ENCODE data around the gene ABHD12.

ABHD12 gene

DNA sequence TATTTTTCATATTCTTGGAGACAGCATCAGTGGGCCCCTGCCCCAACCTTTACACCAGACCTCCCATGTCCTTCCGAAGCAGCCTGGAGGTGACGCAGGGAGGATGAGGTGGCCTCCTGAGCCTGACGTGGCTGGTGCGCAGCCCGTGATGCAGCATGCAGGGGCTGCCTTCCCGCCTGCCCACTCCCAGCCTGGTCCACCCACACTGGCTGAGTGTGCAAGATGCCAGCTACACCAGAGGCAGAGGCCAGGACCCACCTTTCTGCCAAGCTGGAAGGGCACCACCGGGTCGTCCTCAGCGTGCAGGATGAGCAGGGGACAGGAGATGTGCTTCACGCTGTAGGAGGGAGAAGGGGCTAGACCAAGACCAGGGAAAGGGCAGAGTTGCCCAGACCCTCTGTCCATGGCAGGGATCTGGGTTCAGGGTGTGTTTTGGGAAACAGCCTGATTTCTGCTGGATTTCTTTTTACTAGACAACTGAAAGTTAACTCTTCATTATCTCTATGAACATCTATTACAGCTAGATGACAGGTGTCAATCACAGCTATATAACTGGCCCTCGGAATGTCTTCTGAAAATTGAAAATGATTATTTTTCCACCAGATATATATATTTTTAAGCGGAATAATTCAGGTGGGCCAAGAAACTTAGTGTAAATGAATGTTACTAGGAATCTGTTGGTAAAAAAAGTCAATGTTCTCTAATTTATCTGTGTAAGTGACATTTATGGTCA is 87.2 kb downstream of the ABHD12 start:
- no peak for DNase-seq (ENCODE audit: low read depth in 1 of 2, low spot score in 1 of 2)
- in situ Hi-C loops (cut with HindIII; ENCODE audit: low pct_unique_long_range_greater_than_20kb, low sequenced_read_pairs) = no loop called here
- TF ChIP-seq JUND (IDR thresholded peaks at IDR 0.05; ENCODE audit: low read depth) = no peak

DNA sequence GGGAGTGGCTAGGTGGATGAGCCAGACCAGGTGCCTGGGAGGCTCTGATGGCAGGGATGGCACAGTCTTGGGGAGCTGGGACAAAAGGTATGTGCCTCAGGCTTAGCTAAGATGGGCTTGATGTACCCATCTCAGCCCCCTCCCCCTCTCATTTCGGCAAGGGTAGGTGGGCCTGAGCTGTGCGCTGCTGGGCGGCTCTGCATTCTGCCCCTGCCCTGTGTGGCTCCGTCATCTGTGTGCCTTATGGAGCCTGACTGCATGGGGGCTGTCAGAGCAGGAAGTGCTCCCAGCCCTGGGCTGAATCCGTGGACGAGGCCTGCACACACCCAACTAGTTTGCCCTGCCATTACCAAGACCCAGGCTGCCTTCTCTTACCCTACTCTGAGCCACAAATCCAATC is 88.0 kb downstream of the ABHD12 start:
- in situ Hi-C loops (cut with HindIII; ENCODE audit: low pct_unique_long_range_greater_than_20kb, low sequenced_read_pairs) = no loop called here
- DNase-seq (ENCODE audit: low read depth in 1 of 2, low spot score in 1 of 2) = no peak
- TF ChIP-seq JUND (IDR thresholded peaks at IDR 0.05; ENCODE audit: low read depth) = no peak

DNA sequence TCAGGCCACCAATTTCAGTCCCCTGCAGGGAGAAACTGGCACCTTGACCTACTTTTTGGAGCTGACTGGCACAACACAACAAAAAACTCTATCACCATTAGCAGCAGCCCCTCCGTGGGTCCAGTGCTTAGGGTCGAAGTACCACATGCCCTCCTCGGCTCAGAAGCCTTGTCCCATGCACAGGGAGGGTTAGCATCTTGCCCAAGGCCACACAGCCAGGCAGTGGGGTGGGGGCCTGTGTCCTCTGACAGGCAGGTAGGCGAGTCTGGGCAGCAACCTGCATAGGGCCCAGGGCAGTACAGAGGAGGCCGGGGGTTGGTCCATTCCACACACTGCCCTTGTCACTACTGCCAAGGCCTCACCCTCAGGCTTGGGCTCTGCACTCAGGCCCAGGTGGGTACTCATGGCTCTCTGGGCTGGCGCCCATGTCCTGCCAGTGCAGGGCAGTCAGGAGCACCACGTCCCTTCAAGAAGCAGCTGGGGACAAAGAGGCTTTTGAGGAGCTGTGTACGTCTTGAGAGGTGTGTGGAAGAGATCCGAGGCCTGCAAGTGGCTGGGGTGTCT is 89.2 kb downstream of the ABHD12 start:
- in situ Hi-C loops (cut with HindIII; ENCODE audit: low pct_unique_long_range_greater_than_20kb, low sequenced_read_pairs) = no loop called here
- TF ChIP-seq JUND (IDR thresholded peaks at IDR 0.05; ENCODE audit: low read depth) = no peak
- DNase-seq (ENCODE audit: low read depth in 1 of 2, low spot score in 1 of 2) = no peak

DNA sequence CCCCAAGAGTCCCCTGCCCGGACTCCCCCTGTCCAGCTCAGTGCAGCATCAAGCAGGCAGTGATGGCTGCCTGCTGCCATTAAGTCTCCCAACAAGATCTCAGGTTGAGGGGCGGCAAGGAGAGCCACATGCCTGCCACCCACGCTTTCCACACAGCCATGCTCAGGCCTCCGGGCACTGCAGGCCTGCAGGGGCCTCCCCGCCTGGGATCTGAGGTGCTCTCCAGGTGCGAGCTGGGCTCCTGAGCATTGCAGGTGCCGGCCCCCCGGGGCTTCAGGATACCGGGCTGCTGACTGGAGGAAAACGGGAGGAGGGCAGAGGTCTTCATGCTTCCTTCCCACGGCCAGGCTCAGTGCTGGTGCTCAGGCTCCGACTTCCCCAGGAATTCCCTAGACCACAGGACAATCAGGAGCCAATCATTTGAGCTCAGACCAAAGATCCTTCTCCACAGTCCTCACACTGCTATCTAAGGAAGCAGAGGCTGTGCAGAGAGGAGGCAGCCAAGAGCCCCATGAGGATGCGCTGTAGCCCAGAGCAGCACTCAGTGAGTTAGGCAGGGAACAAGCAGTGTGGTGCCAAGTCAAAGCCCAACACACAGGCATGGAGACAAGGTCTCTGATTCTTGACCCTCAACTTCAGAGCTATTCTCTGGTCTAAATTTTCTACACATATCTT is 90.0 kb downstream of the ABHD12 start:
- no peak for DNase-seq (ENCODE audit: low read depth in 1 of 2, low spot score in 1 of 2)
- in situ Hi-C loops (cut with HindIII; ENCODE audit: low pct_unique_long_range_greater_than_20kb, low sequenced_read_pairs) = no loop called here
- no peak for TF ChIP-seq JUND (IDR thresholded peaks at IDR 0.05; ENCODE audit: low read depth)

DNA sequence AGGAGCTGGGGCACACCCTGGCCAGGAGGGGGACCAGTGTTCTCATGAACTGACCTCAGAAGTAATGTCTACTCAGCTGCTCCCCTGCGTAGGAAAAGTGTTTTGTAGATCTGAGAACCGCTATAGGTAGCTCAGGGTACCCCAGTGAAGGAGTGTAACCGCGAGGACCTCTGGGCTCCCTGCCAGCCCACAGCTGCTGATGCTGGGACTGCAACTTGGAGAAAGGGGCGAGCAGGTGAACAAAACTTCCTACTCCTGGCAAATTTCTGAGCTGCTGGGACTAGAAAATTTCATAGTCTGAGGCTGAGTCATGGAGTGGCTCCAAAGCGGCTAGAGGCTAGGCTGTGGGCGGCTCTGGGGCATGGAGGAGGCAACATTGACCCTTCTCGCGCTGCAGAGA is 90.8 kb downstream of the ABHD12 start:
- DNase-seq (ENCODE audit: low read depth in 1 of 2, low spot score in 1 of 2) = no peak
- no peak for TF ChIP-seq JUND (IDR thresholded peaks at IDR 0.05; ENCODE audit: low read depth)
- in situ Hi-C loops (cut with HindIII; ENCODE audit: low pct_unique_long_range_greater_than_20kb, low sequenced_read_pairs) = no loop called here

DNA sequence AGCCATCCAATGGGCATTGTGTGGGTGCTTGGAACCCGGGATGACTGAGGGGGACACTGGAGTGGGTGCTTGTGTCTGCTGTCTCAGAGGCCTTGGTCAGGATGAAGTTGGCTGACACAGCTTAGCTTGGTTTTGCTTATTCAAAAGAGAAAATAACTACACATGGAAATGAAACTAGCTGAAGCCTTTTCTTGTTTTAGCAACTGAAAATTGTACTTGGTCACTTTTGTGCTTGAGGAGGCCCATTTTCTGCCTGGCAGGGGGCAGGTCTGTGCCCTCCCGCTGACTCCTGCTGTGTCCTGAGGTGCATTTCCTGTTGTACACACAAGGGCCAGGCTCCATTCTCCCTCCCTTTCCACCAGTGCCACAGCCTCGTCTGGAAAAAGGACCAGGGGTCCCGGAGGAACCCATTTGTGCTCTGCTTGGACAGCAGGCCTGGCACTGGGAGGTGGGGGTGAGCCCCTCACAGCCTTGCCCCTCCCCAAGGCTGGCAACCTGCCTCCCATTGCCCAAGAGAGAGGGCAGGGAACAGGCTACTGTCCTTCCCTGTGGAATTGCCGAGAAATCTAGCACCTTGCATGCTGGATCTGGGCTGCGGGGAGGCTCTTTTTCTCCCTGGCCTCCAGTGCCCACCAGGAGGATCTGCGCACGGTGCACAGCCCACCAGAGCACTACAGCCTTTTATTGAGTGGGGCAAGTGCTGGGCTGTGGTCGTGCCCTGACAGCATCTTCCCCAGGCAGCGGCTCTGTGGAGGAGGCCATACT is 93.3 kb downstream of the ABHD12 start:
- in situ Hi-C loops (cut with HindIII; ENCODE audit: low pct_unique_long_range_greater_than_20kb, low sequenced_read_pairs) = no loop called here
- no peak for DNase-seq (ENCODE audit: low read depth in 1 of 2, low spot score in 1 of 2)

DNA sequence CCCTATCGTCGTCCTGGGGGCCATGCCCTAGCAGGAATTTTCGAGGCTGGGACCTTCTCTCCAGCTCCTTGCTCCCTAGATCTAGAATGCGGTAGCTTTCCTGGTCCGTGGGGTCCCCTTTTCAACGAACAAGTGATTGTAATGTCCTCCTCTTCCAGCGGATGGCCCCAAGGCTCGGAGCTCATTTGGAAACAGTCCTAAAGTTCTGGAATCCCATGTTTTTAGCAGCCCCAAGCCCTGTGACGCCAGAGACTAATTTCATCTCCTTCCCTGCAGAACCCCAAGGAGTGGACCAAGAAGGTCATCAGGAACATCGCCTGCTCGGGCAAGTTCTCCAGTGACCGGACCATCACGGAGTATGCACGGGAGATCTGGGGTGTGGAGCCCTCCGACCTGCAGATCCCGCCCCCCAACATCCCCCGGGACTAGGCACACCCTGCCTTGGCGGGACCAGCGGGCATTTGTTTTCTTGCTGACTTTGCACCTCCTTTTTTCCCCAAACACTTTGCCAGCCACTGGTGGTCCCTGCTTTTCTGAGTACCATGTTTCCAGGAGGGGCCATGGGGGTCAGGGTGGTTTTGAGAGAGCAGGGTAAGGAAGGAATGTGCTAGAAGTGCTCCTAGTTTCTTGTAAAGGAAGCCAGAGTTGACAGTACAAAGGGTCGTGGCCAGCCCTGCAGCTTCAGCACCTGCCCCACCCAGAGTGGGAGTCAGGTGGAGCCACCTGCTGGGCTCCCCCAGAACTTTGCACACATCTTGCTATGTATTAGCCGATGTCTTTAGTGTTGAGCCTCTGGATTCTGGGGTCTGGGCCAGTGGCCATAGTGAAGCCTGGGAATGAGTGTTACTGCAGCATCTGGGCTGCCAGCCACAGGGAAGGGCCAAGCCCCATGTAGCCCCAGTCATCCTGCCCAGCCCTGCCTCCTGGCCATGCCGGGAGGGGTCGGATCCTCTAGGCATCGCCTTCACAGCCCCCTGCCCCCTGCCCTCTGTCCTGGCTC is 94.2 kb downstream of the ABHD12 start:
- no peak for TF ChIP-seq JUND (IDR thresholded peaks at IDR 0.05; ENCODE audit: low read depth)
- peak in 1 of 2 experiments; percentile 59 for DNase-seq (ENCODE audit: low read depth in 1 of 2, low spot score in 1 of 2)
- in situ Hi-C loops (cut with HindIII; ENCODE audit: low pct_unique_long_range_greater_than_20kb, low sequenced_read_pairs) = no loop called here

More for the DNA sequence above, 93.3 kb downstream of the ABHD12 start:
- TF ChIP-seq JUND (IDR thresholded peaks at IDR 0.05; ENCODE audit: low read depth) = no peak

DNA sequence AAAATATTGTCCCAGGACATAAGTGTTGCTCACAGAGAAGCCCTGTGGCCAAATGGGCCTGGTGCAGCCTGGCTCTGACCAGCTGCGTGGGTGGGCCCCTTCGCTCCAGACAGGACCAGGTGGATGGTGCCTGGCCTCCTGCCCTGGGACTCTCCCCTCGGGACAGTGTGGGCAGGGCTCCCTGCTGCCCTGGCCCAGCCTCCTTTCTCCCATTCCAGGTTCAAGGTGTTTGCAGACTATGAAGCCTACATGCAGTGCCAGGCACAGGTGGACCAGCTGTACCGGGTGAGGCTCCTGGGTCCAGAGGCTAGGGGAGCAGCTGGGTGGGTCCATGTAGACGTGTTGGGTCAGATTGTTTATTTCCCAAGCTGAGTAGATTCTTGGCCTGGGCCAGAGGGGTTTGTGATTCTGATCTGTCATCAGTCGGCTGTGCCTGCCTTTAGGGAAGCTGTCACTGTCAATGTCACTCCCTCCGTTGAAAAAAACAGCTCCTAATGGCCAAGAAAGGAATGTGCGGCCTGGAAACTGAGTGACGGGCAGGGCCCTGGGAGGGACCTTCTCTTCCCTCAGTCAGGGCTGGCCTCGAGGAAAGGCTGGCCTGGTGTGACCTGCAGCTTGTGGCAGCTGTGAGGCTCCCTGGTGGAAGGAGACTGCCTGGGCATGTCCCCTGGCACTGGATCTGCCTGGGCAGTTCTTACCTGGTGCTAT is 95.1 kb downstream of the ABHD12 start:
- no peak for TF ChIP-seq JUND (IDR thresholded peaks at IDR 0.05; ENCODE audit: low read depth)
- in situ Hi-C loops (cut with HindIII; ENCODE audit: low pct_unique_long_range_greater_than_20kb, low sequenced_read_pairs) = no loop called here
- DNase-seq (ENCODE audit: low read depth in 1 of 2, low spot score in 1 of 2) = peak; percentile 75 to 89

DNA sequence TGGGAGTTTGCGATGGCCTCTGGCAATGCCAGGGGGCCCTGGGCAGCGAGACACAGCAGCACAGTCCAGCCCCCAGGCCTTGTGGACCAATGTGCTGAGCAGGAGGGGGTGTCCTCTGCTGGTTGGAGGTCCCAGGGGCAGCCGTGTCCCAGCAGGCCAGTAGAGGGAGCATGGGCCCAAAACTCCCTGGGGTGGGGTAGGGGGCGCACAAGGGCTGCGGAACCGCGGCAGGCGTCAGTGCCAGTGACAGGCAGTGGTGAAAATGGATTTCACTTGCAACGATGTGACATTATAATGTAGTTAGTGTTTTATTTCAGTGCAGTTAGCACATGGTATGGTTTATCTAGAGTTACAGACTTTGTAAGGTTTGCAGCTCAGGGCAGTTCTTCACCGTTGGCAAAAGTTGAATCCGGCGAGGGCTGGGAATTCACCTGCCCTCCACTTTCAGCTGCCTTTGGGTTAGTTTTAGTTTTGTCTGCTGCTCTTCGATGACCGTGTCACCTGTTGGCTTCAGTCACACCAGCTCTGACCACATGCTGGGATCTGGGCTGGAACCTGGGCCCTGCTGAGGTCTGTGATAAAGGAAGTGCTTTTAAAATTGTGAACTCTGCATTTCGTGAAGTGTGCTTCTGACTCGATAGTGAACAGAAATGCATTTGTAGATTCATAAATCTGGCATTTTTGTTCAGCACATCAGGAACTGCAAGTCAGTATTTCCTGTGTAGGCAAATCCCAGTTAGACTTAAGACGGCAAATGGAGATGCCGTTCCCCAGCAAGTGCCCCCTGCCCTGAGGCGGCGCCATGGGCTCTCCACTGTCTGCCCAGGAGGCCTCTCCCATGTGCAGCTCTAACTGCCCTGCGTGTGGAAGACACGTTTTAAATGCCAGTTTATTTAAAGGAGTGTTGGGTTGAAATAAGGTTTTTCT is 95.9 kb downstream of the ABHD12 start:
- TF ChIP-seq JUND (IDR thresholded peaks at IDR 0.05; ENCODE audit: low read depth) = no peak
- in situ Hi-C loops (cut with HindIII; ENCODE audit: low pct_unique_long_range_greater_than_20kb, low sequenced_read_pairs) = no loop called here
- peak in 1 of 2 experiments; percentile 41 for DNase-seq (ENCODE audit: low read depth in 1 of 2, low spot score in 1 of 2)

DNA sequence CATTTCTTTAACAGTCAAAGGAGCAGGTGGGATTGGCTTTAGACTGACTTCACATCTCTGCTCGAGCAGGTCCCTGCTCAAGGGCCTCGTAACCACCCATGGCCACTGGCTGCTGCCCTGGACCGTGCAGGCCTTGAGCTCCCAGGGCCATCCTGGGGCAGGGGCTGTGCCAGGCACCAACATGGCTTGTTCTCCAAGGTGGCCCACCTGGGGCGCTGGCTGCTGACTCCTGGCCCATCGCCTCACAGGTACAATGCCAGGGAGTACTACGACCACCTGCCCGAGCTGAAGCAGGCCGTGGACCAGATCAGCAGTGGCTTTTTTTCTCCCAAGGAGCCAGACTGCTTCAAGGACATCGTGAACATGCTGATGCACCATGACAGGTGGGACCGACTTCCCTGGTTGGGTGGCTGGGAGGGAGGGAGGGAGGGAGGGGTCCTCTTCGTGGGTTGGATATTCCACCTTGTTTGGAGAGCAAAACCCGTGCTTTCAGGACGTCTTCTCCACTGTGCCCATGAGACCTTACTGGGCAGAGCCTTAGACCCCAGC is 96.7 kb downstream of the ABHD12 start:
- in situ Hi-C loops (cut with HindIII; ENCODE audit: low pct_unique_long_range_greater_than_20kb, low sequenced_read_pairs) = no loop called here
- DNase-seq (ENCODE audit: low read depth in 1 of 2, low spot score in 1 of 2) = no peak
- no peak for TF ChIP-seq JUND (IDR thresholded peaks at IDR 0.05; ENCODE audit: low read depth)
